GM23338 (cell line): Measurements from ENCODE around the gene BICC1. TPM values are rescaled to one million over a fixed set of nuclear protein-coding genes. Genes with fewer than 3 reads are reported as not detected.

Experiments
- ATAC-seq: fragments of 200-7000 bp; cut with Tn5 transposase; 3 replicates; pipeline ENCODE4 v1.9.1; 2020
- DNase-seq: peaks from one replicate; pipeline ENCODE4 v3.0.0-alpha.2; 2015; ENCODE audit warnings: low spot score
- H2AFZ ChIP-seq: fragments of 200-600 bp; sonication (generic); 2 replicates; pipeline ENCODE4 v1.8.0; 2016; ENCODE audit warnings: antibody characterized with exemption, mild to moderate bottlenecking, moderate library complexity
- H3F3A ChIP-seq: fragments of 200-600 bp; sonication (generic); replicated peaks from 2 replicates; pipeline ENCODE4 v1.8.0; 2017; ENCODE audit warnings: antibody characterized with exemption, mixed run types, low read depth
- H3K27ac ChIP-seq: fragments of 200-600 bp; sonication (generic); 2 replicates; pipeline ENCODE4 v1.6.1; 2016; ENCODE audit warnings: low read depth
- H3K27me3 ChIP-seq: fragments of 200-600 bp; sonication (generic); 2 replicates; pipeline ENCODE4 v1.8.0; 2016; ENCODE audit warnings: mild to moderate bottlenecking, mixed run types, moderate library complexity; ENCODE audit not compliant: insufficient read depth
- H3K36me3 ChIP-seq: fragments of 200-600 bp; sonication (generic); 2 replicates; pipeline ENCODE4 v1.8.0; 2016; ENCODE audit warnings: mild to moderate bottlenecking; ENCODE audit not compliant: insufficient read depth
- H3K4me1 ChIP-seq: fragments of 200-600 bp; sonication (generic); 2 replicates; pipeline ENCODE4 v1.8.0; 2016; ENCODE audit warnings: mild to moderate bottlenecking, moderate library complexity; ENCODE audit not compliant: insufficient read depth
- H3K4me2 ChIP-seq: fragments of 200-600 bp; sonication (generic); 2 replicates; pipeline ENCODE4 v1.7.1; 2017; ENCODE audit warnings: mixed run types
- H3K4me3 ChIP-seq: fragments of 200-600 bp; sonication (generic); 2 replicates; pipeline ENCODE4 v1.6.1; 2016; ENCODE audit warnings: mixed run types
- H3K79me2 ChIP-seq: fragments of 200-600 bp; sonication (generic); replicated peaks from 2 replicates; pipeline ENCODE4 v1.8.0; 2017; ENCODE audit warnings: mild to moderate bottlenecking; ENCODE audit not compliant: insufficient read depth
- H3K9me2 ChIP-seq: fragments of 200-600 bp; sonication (generic); 2 replicates; pipeline ENCODE4 v1.8.0; 2017; ENCODE audit not compliant: insufficient read depth
- H4K20me1 ChIP-seq: fragments of 200-600 bp; sonication (generic); replicated peaks from 2 replicates; pipeline ENCODE4 v1.8.0; 2017; ENCODE audit warnings: mild to moderate bottlenecking; ENCODE audit not compliant: insufficient read depth
- H3K27ac Mint-ChIP-seq: 2 replicates; pipeline ENCODE4 v1.8.0; 2020; ENCODE audit warnings: inconsistent platforms, mild to moderate bottlenecking, moderate library complexity, mixed read lengths
- H3K27me3 Mint-ChIP-seq: 3 replicates; pipeline ENCODE4 v1.8.0; 2022; ENCODE audit warnings: low read depth, mild to moderate bottlenecking, moderate library complexity, mixed read lengths, inconsistent platforms; ENCODE audit not compliant: insufficient read depth, poor library complexity
- H3K36me3 Mint-ChIP-seq: 3 replicates; pipeline ENCODE4 v1.8.0; 2021; ENCODE audit warnings: low read depth, mild to moderate bottlenecking, inconsistent platforms, moderate library complexity, mixed read lengths
- H3K4me1 Mint-ChIP-seq: 3 replicates; pipeline ENCODE4 v1.8.0; 2020; ENCODE audit warnings: mild to moderate bottlenecking, inconsistent platforms, mixed read lengths
- H3K4me3 Mint-ChIP-seq: 3 replicates; pipeline ENCODE4 v1.8.0; 2021; ENCODE audit warnings: moderate library complexity, mild to moderate bottlenecking, inconsistent platforms, mixed read lengths
- H3K9me3 Mint-ChIP-seq: 3 replicates; pipeline ENCODE4 v1.8.0; 2020; ENCODE audit warnings: moderate library complexity, mild to moderate bottlenecking, inconsistent platforms, mixed read lengths
- JUNB ChIP-seq: IDR thresholded peaks from one replicate; pipeline ENCODE4 v1.6.1; 2016; ENCODE audit warnings: antibody characterized with exemption; ENCODE audit not compliant: unreplicated experiment
- NANOG ChIP-seq: IDR thresholded peaks from 2 replicates; pipeline ENCODE4 v1.6.1; 2016; ENCODE audit warnings: antibody characterized with exemption, borderline replicate concordance
- ZNF114 ChIP-seq: fragments of 250-450 bp; sonication (Bioruptor Pico); IDR thresholded peaks from 2 replicates; pipeline ENCODE4 v1.5.0; 2020; ENCODE audit warnings: mild to moderate bottlenecking, moderate library complexity
- ZNF462 ChIP-seq: fragments of 250-450 bp; sonication (Bioruptor Pico); IDR thresholded peaks from 2 replicates; pipeline ENCODE4 v1.5.0; 2020; ENCODE audit warnings: mild to moderate bottlenecking, moderate library complexity
- polyA plus RNA-seq: library from polyadenylated mRNA; unstranded; fragments of >200 nt; fragmentation: Nextera tagmentation; extraction: Ambion mirVana; gene quantifications from 2 replicates; pipeline ENCODE4 v1.2.1, GENCODE V29; 2016
- total RNA-seq: library from RNA; depleted of rRNA; stranded (reverse); fragments of >200 nt; shearing (Covaris generic); gene quantifications from 2 replicates; pipeline ENCODE4 v1.2.3, GENCODE V29; 2014

The BICC1 gene
- total and polyA plus RNA-seq, 2 experiments from 2014 or later = 1.3 to 2.2 TPM

- H3K36me3 Mint-ChIP-seq = no peaks in the 10 kb centered on the region
- no peak overlapping the region for H2AFZ ChIP-seq
- no peaks in the 10 kb centered on the region for H3K36me3 ChIP-seq
- H3K9me3 Mint-ChIP-seq = no peaks in the 10 kb centered on the region
- H3K79me2 ChIP-seq = no peaks in the 10 kb centered on the region
- peak; percentile 80 for ATAC-seq
- peaks cover 3% of the 10 kb centered on the region; the same call in 1 of the 2 replicates for H3K9me2 ChIP-seq
- no peak overlapping the region for H3K4me2 ChIP-seq
- no peak overlapping the region; the same call in 1 of the 2 replicates for H3K27ac Mint-ChIP-seq
- no peaks in the 10 kb centered on the region for H3K27me3 Mint-ChIP-seq
- no peaks in the 10 kb centered on the region for H3F3A ChIP-seq
- DNase-seq = peak; percentile 79
- no peaks in the 10 kb centered on the region for H4K20me1 ChIP-seq
- H3K4me1 Mint-ChIP-seq = peaks cover 9% of the 10 kb centered on the region; the same call in 2 of the 3 replicates
- no peak overlapping the region for H3K4me3 ChIP-seq
- H3K4me3 Mint-ChIP-seq = no peak overlapping the region
- peaks cover 4% of the 10 kb centered on the region; the same call in 1 of the 2 replicates for H3K4me1 ChIP-seq
- TF ChIP-seq JUNB = no peak
- TF ChIP-seq ZNF462 (CRISPR knock-in tag) = no peak
- no peak for TF ChIP-seq NANOG
- TF ChIP-seq ZNF114 (CRISPR knock-in tag) = no peak
- H3K27me3 ChIP-seq = no peaks in the 10 kb centered on the region
- no peak overlapping the region for H3K27ac ChIP-seq
These were observed 230.9 kb downstream of the BICC1 start for GRCh38 chr10:58743466-58744115.
